Measurements from ENCODE around the gene ANKRD55. TPM values are rescaled to one million over a fixed set of nuclear protein-coding genes. Genes with fewer than 3 reads are reported as not detected.

Gene ANKRD55
- total RNA-seq, 2 donors from 2014 or later = not detected

DNA sequence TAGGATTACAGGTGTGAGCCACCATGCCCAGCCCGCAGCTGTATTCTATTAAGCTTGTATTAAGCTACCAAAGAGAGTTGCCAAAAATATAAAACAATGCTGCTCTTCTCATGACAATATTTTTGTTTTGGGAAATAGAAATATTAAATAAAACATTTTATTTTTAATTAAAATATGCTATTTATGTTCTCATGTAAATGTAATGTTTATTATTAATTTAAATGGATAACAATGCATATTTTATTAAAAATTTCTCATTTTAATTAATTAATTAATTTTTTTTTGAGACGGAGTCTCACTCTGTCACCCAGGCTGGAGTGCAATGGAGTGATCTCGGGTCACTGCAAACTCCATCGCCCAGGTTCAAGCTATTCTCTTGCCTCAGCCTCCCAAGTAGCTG is 117.5 kb downstream of the ANKRD55 start:
- TF ChIP-seq, protein P1, sequence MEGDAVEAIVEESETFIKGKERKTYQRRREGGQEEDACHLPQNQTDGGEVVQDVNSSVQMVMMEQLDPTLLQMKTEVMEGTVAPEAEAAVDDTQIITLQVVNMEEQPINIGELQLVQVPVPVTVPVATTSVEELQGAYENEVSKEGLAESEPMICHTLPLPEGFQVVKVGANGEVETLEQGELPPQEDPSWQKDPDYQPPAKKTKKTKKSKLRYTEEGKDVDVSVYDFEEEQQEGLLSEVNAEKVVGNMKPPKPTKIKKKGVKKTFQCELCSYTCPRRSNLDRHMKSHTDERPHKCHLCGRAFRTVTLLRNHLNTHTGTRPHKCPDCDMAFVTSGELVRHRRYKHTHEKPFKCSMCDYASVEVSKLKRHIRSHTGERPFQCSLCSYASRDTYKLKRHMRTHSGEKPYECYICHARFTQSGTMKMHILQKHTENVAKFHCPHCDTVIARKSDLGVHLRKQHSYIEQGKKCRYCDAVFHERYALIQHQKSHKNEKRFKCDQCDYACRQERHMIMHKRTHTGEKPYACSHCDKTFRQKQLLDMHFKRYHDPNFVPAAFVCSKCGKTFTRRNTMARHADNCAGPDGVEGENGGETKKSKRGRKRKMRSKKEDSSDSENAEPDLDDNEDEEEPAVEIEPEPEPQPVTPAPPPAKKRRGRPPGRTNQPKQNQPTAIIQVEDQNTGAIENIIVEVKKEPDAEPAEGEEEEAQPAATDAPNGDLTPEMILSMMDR (IDR thresholded peaks at IDR 0.05) = no peak
- intact Hi-C loops (cut with DNase I) = no loop called here
- no peaks in the 10 kb centered on the region for H3K36me3 ChIP-seq
- no peak overlapping the region for H3K27ac ChIP-seq
- H3K9ac ChIP-seq (ENCODE audit: low read depth in 2 of 2, low read length in 2 of 2) = no peak overlapping the region
- no peak overlapping the region for H3K4me3 ChIP-seq
- H3K9me3 ChIP-seq = no peaks in the 10 kb centered on the region
- H3K27me3 ChIP-seq = no peaks in the 10 kb centered on the region
- DNase-seq = no peak
- no peaks in the 10 kb centered on the region for H3K4me1 ChIP-seq

DNA sequence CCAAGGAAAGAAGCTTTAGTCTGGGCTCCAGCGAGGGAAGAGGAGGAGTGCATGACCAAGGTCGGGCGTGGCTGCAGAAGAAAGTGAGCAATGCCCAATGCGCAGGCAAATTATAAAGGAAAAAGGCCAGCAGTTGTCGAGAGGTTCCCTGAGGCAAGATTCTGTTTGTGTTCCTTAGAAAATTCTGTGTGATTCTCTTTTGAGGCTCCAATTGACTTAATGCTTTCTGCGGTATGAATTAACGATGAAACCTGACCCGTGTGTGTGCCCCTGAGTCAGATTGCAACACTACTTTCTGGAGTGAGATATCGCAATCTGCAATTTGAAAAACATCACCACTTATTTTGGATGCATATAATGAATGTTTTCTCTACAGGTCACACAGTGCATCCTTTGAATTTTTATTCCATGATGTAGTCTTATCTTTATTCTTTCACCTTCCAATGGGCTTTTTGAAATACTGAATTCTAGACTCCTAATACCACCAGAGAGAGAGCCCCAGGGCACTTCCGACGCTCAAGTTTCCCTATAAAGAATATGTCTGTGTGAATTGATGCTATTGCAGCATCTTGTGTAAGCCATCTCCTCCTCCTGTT is 120.5 kb downstream of the ANKRD55 start:
- Histone ChIP-seq H3K9ac (ENCODE audit: low read depth in 2 of 2, low read length in 2 of 2) (no peak overlapping the region), H3K36me3 (no peaks in the 10 kb centered on the region), H3K4me3 (no peak overlapping the region), H3K27me3 (no peaks in the 10 kb centered on the region), H3K4me1 (no peaks in the 10 kb centered on the region), H3K27ac (no peak overlapping the region), H3K9me3 (no peaks in the 10 kb centered on the region)
- no peak for DNase-seq
- intact Hi-C loops (cut with DNase I) = no loop called here
- TF ChIP-seq, protein P1 (IDR thresholded peaks at IDR 0.05) = no peak

DNA sequence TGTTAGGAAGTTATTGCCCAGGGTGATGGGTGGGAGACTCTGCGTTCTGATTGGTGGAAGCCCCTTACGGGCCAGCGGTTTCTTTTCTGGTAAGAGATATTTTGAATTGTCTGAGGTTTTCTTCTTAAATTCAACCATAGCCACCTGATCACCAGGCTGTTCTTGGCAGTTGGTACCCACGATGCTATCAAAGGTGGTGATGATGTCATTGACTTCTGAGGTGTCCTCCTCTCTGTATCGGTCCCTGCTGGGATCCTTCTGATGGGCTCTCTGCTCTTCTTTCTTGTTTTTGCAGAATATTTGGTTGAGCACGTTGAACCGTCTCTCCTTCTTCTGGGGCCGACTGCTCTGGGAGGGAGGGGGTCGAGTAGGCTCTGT is 121.7 kb downstream of the ANKRD55 start:
- Histone ChIP-seq H3K27ac (no peak overlapping the region), H3K4me1 (no peaks in the 10 kb centered on the region), H3K27me3 (no peaks in the 10 kb centered on the region), H3K4me3 (no peak overlapping the region), H3K36me3 (no peaks in the 10 kb centered on the region), H3K9ac (ENCODE audit: low read depth in 2 of 2, low read length in 2 of 2) (no peak overlapping the region), H3K9me3 (no peaks in the 10 kb centered on the region)
- TF ChIP-seq, protein P1 (IDR thresholded peaks at IDR 0.05) = no peak
- no peak for DNase-seq
- intact Hi-C loops (cut with DNase I) = no loop called here

- no peaks in the 10 kb centered on the region for H3K4me1 ChIP-seq
- no peaks in the 10 kb centered on the region for H3K9me3 ChIP-seq
- H3K27me3 ChIP-seq = no peaks in the 10 kb centered on the region
- H3K9ac ChIP-seq (ENCODE audit: low read depth in 2 of 2, low read length in 2 of 2) = no peak overlapping the region
- DNase-seq = no peak
- H3K36me3 ChIP-seq = no peaks in the 10 kb centered on the region
- no peak overlapping the region for H3K4me3 ChIP-seq
- TF ChIP-seq, protein P1 (IDR thresholded peaks at IDR 0.05) = no peak
- no peak overlapping the region for H3K27ac ChIP-seq
- intact Hi-C loops (cut with DNase I) = no loop called here
These were observed 122.3 kb downstream of the ANKRD55 start for GRCh38 chr5:56110646-56111403.

- Histone ChIP-seq H3K4me3 (no peak overlapping the region), H3K27me3 (no peaks in the 10 kb centered on the region), H3K27ac (no peak overlapping the region), H3K9me3 (no peaks in the 10 kb centered on the region), H3K9ac (ENCODE audit: low read depth in 2 of 2, low read length in 2 of 2) (no peak overlapping the region), H3K36me3 (no peaks in the 10 kb centered on the region), H3K4me1 (no peaks in the 10 kb centered on the region)
- intact Hi-C loops (cut with DNase I) = no loop called here
- TF ChIP-seq, protein P1 (IDR thresholded peaks at IDR 0.05) = no peak
- DNase-seq = no peak
These were observed 124.9 kb downstream of the ANKRD55 start for GRCh38 chr5:56108246-56108645.

Data from colonic mucosa (tissue), 4 donors.